Smooth muscle cell (in vitro differentiated cells): ENCODE results near the gene TMEM108. TPM values are rescaled to one million over a fixed set of nuclear protein-coding genes. Genes with fewer than 3 reads are reported as not detected.

Experiments
- DNase-seq: peaks from one replicate; lab custom pipeline; 2025; ENCODE audit not compliant: unreplicated experiment; lab: John Stamatoyannopoulos, UW
- H2AFZ ChIP-seq: fragments of 200-600 bp; sonication (generic); 2 replicates; pipeline ENCODE4 v1.6.0; 2016; ENCODE audit warnings: antibody characterized with exemption, low read depth, mild to moderate bottlenecking
- H3F3A ChIP-seq: fragments of 200-600 bp; sonication (generic); 2 replicates; pipeline ENCODE4 v1.6.0; 2017; ENCODE audit warnings: antibody characterized with exemption, low read depth
- H3K27ac ChIP-seq: fragments of 200-600 bp; sonication (generic); 2 replicates; pipeline ENCODE4 v1.5.1; 2016; ENCODE audit warnings: low read depth, mild to moderate bottlenecking
- H3K27me3 ChIP-seq: fragments of 200-600 bp; sonication (generic); 2 replicates; pipeline ENCODE4 v1.6.1; 2016; ENCODE audit warnings: low read depth, mild to moderate bottlenecking
- H3K36me3 ChIP-seq: fragments of 200-600 bp; sonication (generic); 2 replicates; pipeline ENCODE4 v1.5.1; 2016; ENCODE audit warnings: low read depth
- H3K4me1 ChIP-seq: fragments of 200-600 bp; sonication (generic); 2 replicates; pipeline ENCODE4 v1.5.1; 2016; ENCODE audit warnings: low read depth
- H3K4me2 ChIP-seq: fragments of 200-600 bp; sonication (generic); 2 replicates; pipeline ENCODE4 v1.6.0; 2016; ENCODE audit warnings: mild to moderate bottlenecking
- H3K4me3 ChIP-seq: fragments of 200-600 bp; sonication (generic); 2 replicates; pipeline ENCODE4 v1.5.1; 2016; ENCODE audit warnings: mild to moderate bottlenecking
- H3K79me2 ChIP-seq: fragments of 200-600 bp; sonication (generic); 2 replicates; pipeline ENCODE4 v1.6.0; 2016; ENCODE audit warnings: low read depth, mild to moderate bottlenecking
- H3K9ac ChIP-seq: fragments of 200-600 bp; sonication (generic); 2 replicates; pipeline ENCODE4 v1.6.0; 2016; ENCODE audit warnings: low read depth
- H3K9me3 ChIP-seq: fragments of 200-600 bp; sonication (generic); replicated peaks from 2 replicates; pipeline ENCODE4 v1.5.1; 2016; ENCODE audit warnings: low read depth
- H4K20me1 ChIP-seq: fragments of 200-600 bp; sonication (generic); 2 replicates; pipeline ENCODE4 v1.6.0; 2016; ENCODE audit warnings: low read depth
- CTCF ChIP-seq: fragments of 200-600 bp; sonication (generic); IDR thresholded peaks from 2 replicates; pipeline ENCODE4 v1.5.1; 2017; ENCODE audit warnings: borderline replicate concordance, mild to moderate bottlenecking, antibody characterized with exemption; ENCODE audit not compliant: insufficient read depth, poor library complexity, severe bottlenecking
- WGBS: methylation state at CpG from one replicate; pipeline ENCODE4 v1.1.7; 2016; ENCODE audit warnings: low lambda C conversion rate; 5-methylcytosine and 5-hydroxymethylcytosine counted together
- polyA plus RNA-seq: library from polyadenylated mRNA; unstranded; fragments of >200 nt; fragmentation: Nextera tagmentation; extraction: Ambion mirVana; gene quantifications from 2 replicates; pipeline ENCODE4 v1.2.1, GENCODE V29; 2016
- total RNA-seq: library from RNA; depleted of rRNA; stranded (reverse); fragments of >200 nt; gene quantifications from 2 replicates; pipeline ENCODE4 v1.2.3, GENCODE V29; 2014

TMEM108 gene
- total and polyA plus RNA-seq, 2 experiments from 2014 or later, result 2.4 to 10.8 TPM

GRCh38 chr3:133259767-133260166 is 221.6 kb downstream of the TMEM108 start:
- Histone ChIP-seq H4K20me1 (no peaks in the 10 kb centered on the region), H3K9me3 (no peaks in the 10 kb centered on the region), H3K9ac (no peak overlapping the region), H2AFZ (no peak overlapping the region), H3K27ac (no peak overlapping the region), H3F3A (no peaks in the 10 kb centered on the region), H3K4me2 (no peak overlapping the region), H3K4me3 (no peak overlapping the region), H3K79me2 (no peaks in the 10 kb centered on the region), H3K36me3 (no peaks in the 10 kb centered on the region), H3K27me3 (no peaks in the 10 kb centered on the region), H3K4me1 (no peaks in the 10 kb centered on the region)
- no peak for TF ChIP-seq CTCF
- DNase-seq, result no peak
- 94% methylated on average over 4 of the region's 4 CpGs for WGBS

- no peaks in the 10 kb centered on the region for H3K9me3 ChIP-seq
- H4K20me1 ChIP-seq, result no peaks in the 10 kb centered on the region
- no peaks in the 10 kb centered on the region for H3K4me1 ChIP-seq
- H3K27ac ChIP-seq, result no peak overlapping the region
- no peak for DNase-seq
- H3F3A ChIP-seq, result no peaks in the 10 kb centered on the region
- H3K36me3 ChIP-seq, result no peaks in the 10 kb centered on the region
- H3K79me2 ChIP-seq, result no peaks in the 10 kb centered on the region
- no peak overlapping the region for H3K4me3 ChIP-seq
- 88% methylated on average over 2 of the region's 2 CpGs for WGBS
- no peaks in the 10 kb centered on the region for H3K27me3 ChIP-seq
- no peak for TF ChIP-seq CTCF
- H2AFZ ChIP-seq, result no peak overlapping the region
- H3K4me2 ChIP-seq, result no peak overlapping the region
- H3K9ac ChIP-seq, result no peak overlapping the region
These were observed 224.1 kb downstream of the TMEM108 start for GRCh38 chr3:133262333-133262732.

- no peak overlapping the region for H3K27ac ChIP-seq
- no peak overlapping the region for H3K4me2 ChIP-seq
- no peak overlapping the region for H2AFZ ChIP-seq
- H3K4me3 ChIP-seq, result no peak overlapping the region
- no peaks in the 10 kb centered on the region for H3K9me3 ChIP-seq
- H3K9ac ChIP-seq, result no peak overlapping the region
- WGBS, result 87% methylated on average over 3 of the region's 3 CpGs
- no peaks in the 10 kb centered on the region for H3F3A ChIP-seq
- no peaks in the 10 kb centered on the region for H3K36me3 ChIP-seq
- no peak for TF ChIP-seq CTCF
- H3K4me1 ChIP-seq, result no peaks in the 10 kb centered on the region
- no peaks in the 10 kb centered on the region for H3K27me3 ChIP-seq
- H4K20me1 ChIP-seq, result no peaks in the 10 kb centered on the region
- H3K79me2 ChIP-seq, result no peaks in the 10 kb centered on the region
- no peak for DNase-seq
These were observed 226.7 kb downstream of the TMEM108 start for GRCh38 chr3:133264920-133265319.

GRCh38 chr3:133268726-133269134 is 230.5 kb downstream of the TMEM108 start:
- H3K36me3 ChIP-seq, result no peaks in the 10 kb centered on the region
- H3K27ac ChIP-seq, result no peak overlapping the region
- WGBS, result 93% methylated on average over 1 of the region's 1 CpG
- no peaks in the 10 kb centered on the region for H4K20me1 ChIP-seq
- H3K4me3 ChIP-seq, result no peak overlapping the region
- no peak overlapping the region for H3K9ac ChIP-seq
- no peak for DNase-seq
- no peak for TF ChIP-seq CTCF
- H3K79me2 ChIP-seq, result no peaks in the 10 kb centered on the region
- no peaks in the 10 kb centered on the region for H3K9me3 ChIP-seq
- no peaks in the 10 kb centered on the region for H3K4me1 ChIP-seq
- H3K4me2 ChIP-seq, result no peak overlapping the region
- H3K27me3 ChIP-seq, result no peaks in the 10 kb centered on the region
- no peak overlapping the region for H2AFZ ChIP-seq
- H3F3A ChIP-seq, result no peaks in the 10 kb centered on the region
